Upper lobe of left lung (tissue), 4 donors: ENCODE data around the gene MUC6.

Source experiments
- CTCF ChIP-seq, 6 experiments: fragments of 450-650 bp in 4 of 6; fragments of 200-600 bp in 2 of 6; sonication (generic) in 2 of 6; IDR thresholded peaks; one replicate each; pipeline ENCODE4 v1.5.1; 2016 to 2019; ENCODE audit warnings: antibody characterized with exemption in 6 of 6
- EP300 ChIP-seq, 4 donors: sonication (generic); formaldehyde crosslinking; IDR thresholded peaks; one replicate each; pipeline ENCODE4 v1.5.1; 2017; ENCODE audit warnings: antibody characterized with exemption in 4 of 4, control low read depth in 2 of 4
- POLR2A ChIP-seq, 4 donors: fragments of 450-650 bp; IDR thresholded peaks; one replicate each; pipeline ENCODE4 v1.5.1; 2016 to 2017; ENCODE audit warnings: antibody characterized with exemption in 4 of 4, mild to moderate bottlenecking in 2 of 4
- POLR2AphosphoS5 ChIP-seq, 2 donors: sonication (generic); formaldehyde crosslinking; IDR thresholded peaks; one replicate each; pipeline ENCODE4 v1.5.1; 2017; ENCODE audit warnings: antibody characterized with exemption in 2 of 2

DNA sequence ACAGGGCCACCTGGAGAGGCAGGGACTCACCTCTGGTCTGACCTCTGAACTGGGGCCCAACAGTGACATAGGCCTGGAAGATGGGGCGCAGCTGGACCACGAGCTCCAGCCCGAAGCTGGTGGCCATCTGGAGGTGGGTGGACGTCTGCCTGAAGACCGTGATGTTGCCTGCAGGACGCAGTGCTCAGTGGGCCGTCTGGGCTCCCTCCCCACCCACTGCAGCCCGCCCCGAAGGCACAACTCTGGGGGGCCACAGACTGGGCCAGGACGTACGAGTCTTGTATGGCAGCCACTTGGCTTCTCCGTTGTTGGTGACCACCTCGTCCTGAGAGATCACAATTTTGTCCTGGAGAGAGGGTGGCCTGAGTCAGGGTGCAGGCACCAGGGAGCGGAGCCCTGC is 7.9 kb downstream of the MUC6 start:
- no peak for TF ChIP-seq POLR2AphosphoS5 (IDR thresholded peaks at IDR 0.05)
- TF ChIP-seq CTCF (IDR thresholded peaks at IDR 0.05): no peak
- no peak for TF ChIP-seq EP300 (IDR thresholded peaks at IDR 0.05)
- no peak for TF ChIP-seq POLR2A (IDR thresholded peaks at IDR 0.05)
